GM12878 (cell line): ENCODE data around the gene KMO. TPM values are rescaled to one million over a fixed set of nuclear protein-coding genes. Genes with fewer than 3 reads are reported as not detected.

Experiments used
- ATF3 ChIP-seq: IDR thresholded peaks from 2 replicates; pipeline ENCODE4 v1.6.1; 2011; ENCODE audit warnings: low read depth, mild to moderate bottlenecking, low read length, moderate library complexity, borderline replicate concordance; ENCODE audit errors: extremely low read depth
- CEBPB ChIP-seq, 2 experiments: fragments of 150-350 bp in 1 of 2; IDR thresholded peaks; 2 replicates each; pipeline ENCODE4 v1.6.1; 2012 to 2014; ENCODE audit warnings: low read depth in 2 of 2, low read length in 2 of 2, borderline replicate concordance in 1 of 2, inconsistent platforms in 1 of 2
- DPF2 ChIP-seq: fragments of 450-650 bp; IDR thresholded peaks from 2 replicates; pipeline ENCODE4 v1.6.1; 2017; ENCODE audit warnings: mild to moderate bottlenecking
- E4F1 ChIP-seq: fragments of 450-650 bp; IDR thresholded peaks from 2 replicates; pipeline ENCODE4 v1.6.1; 2018; ENCODE audit warnings: borderline replicate concordance, mild to moderate bottlenecking; ENCODE audit not compliant: partially characterized antibody
- FOXM1 ChIP-seq: IDR thresholded peaks from 2 replicates; pipeline ENCODE4 v1.6.1; 2012; ENCODE audit warnings: low read depth, mild to moderate bottlenecking, inconsistent platforms, low read length, moderate library complexity
- IRF4 ChIP-seq: IDR thresholded peaks from 2 replicates; pipeline ENCODE4 v1.6.1; 2011; ENCODE audit warnings: low read depth, low read length
- LARP7 ChIP-seq: fragments of 450-650 bp; IDR thresholded peaks from 2 replicates; pipeline ENCODE4 v1.6.1; 2017; ENCODE audit warnings: mild to moderate bottlenecking
- MEF2B ChIP-seq: fragments of 450-650 bp; IDR thresholded peaks from 2 replicates; pipeline ENCODE4 v1.6.1; 2018; ENCODE audit warnings: mild to moderate bottlenecking, moderate library complexity; ENCODE audit not compliant: partially characterized antibody, poor library complexity, severe bottlenecking
- NBN ChIP-seq: fragments of 450-650 bp; IDR thresholded peaks from 2 replicates; pipeline ENCODE4 v1.6.1; 2016
- PML ChIP-seq: IDR thresholded peaks from 2 replicates; pipeline ENCODE4 v1.6.1; 2012; ENCODE audit warnings: low read length, inconsistent platforms
- POLR2A ChIP-seq: IDR thresholded peaks from 2 replicates; pipeline ENCODE4 v1.6.1; 2011; ENCODE audit warnings: low read depth, mild to moderate bottlenecking, low read length
- POU2F2 ChIP-seq: IDR thresholded peaks from 3 replicates; pipeline ENCODE4 v1.6.1; 2011; ENCODE audit warnings: low read depth, mild to moderate bottlenecking, low read length, borderline replicate concordance
- RB1 ChIP-seq: fragments of 450-650 bp; formaldehyde crosslinking; IDR thresholded peaks from 2 replicates; pipeline ENCODE4 v1.6.1; 2017; ENCODE audit warnings: mild to moderate bottlenecking, borderline replicate concordance
- SMAD1 ChIP-seq: fragments of 450-650 bp; IDR thresholded peaks from 2 replicates; pipeline ENCODE4 v1.6.1; 2018; ENCODE audit warnings: mild to moderate bottlenecking, low read depth; ENCODE audit not compliant: partially characterized antibody
- SP1 ChIP-seq: IDR thresholded peaks from one replicate; pipeline ENCODE4 v1.6.1; 2011; ENCODE audit warnings: low read depth, low read length
- SUZ12 ChIP-seq: fragments of 200-600 bp; sonication (generic); IDR thresholded peaks from one replicate; pipeline ENCODE4 v1.6.1; 2018; ENCODE audit warnings: antibody characterized with exemption, mild to moderate bottlenecking; ENCODE audit not compliant: unreplicated experiment
- TARDBP ChIP-seq: IDR thresholded peaks from 2 replicates; pipeline ENCODE4 v1.6.1; 2016; ENCODE audit warnings: borderline replicate concordance
- WRNIP1 ChIP-seq: IDR thresholded peaks from 2 replicates; pipeline ENCODE4 v1.6.1; 2011; ENCODE audit warnings: low read depth, low read length, improper control_type of control experiment, borderline replicate concordance
- ZNF24 ChIP-seq: fragments of 450-650 bp; IDR thresholded peaks from 2 replicates; pipeline ENCODE4 v1.6.1; 2017; ENCODE audit warnings: antibody characterized with exemption, mild to moderate bottlenecking
- ZNF384 ChIP-seq: IDR thresholded peaks from 2 replicates; pipeline ENCODE4 v1.6.1; 2012; ENCODE audit warnings: low read depth, mild to moderate bottlenecking, low read length, improper control_type of control experiment, borderline replicate concordance
- ZNF622 ChIP-seq: fragments of 450-650 bp; IDR thresholded peaks from 2 replicates; pipeline ENCODE4 v1.6.1; 2017; ENCODE audit warnings: mild to moderate bottlenecking, inconsistent platforms
- ZNF687 ChIP-seq: fragments of 450-650 bp; IDR thresholded peaks from 2 replicates; pipeline ENCODE4 v1.6.1; 2017; ENCODE audit warnings: mild to moderate bottlenecking, moderate library complexity
- polyA plus RNA-seq, 11 experiments: library from polyadenylated mRNA; depleted of rRNA in 4 of 11; unstranded in 6 of 11; stranded (reverse) in 5 of 11; fragments of >200 nt; fragmentation: Nextera tagmentation in 4 of 11; fragmentation: Illumina TruSeq in 1 of 11; extraction: Ambion mirVana in 4 of 11; extraction: Trizol in 1 of 11; gene quantifications; 1 replicate in 1 of 11; 2 replicates in 10 of 11; pipeline versions ENCODE4 v1.2.1 to v1.2.3, GENCODE V29; 2011 to 2016; ENCODE audit warnings: inconsistent platforms in 2 of 11, missing spikeins in 2 of 11, low read depth in 1 of 11
- total RNA-seq, 4 experiments: library from RNA; depleted of rRNA in 3 of 4; stranded (reverse); fragments of >200 nt in 3 of 4; fragmentation: Illumina TruSeq in 1 of 4; extraction: Trizol in 1 of 4; gene quantifications; 2 replicates each; pipeline versions ENCODE4 v1.2.1 to v1.2.3, GENCODE V29; 2013 to 2021
- TF ChIP-seq, protein P1 (sequence below), 3 experiments: IDR thresholded peaks in 2 of 3; conservative IDR thresholded peaks in 1 of 3; 2 replicates each; pipeline ENCODE4 v1.5.1; 2011; ENCODE audit warnings: low read depth in 3 of 3, low read length in 3 of 3, mild to moderate bottlenecking in 3 of 3, control low read depth in 2 of 3, moderate library complexity in 2 of 3, inconsistent platforms in 1 of 3, mixed read lengths in 1 of 3; ENCODE audit not compliant: control insufficient read depth in 2 of 3, insufficient read depth in 1 of 3; ENCODE audit errors: extremely low read depth in 1 of 3

The KMO gene
- total and polyA plus RNA-seq, 10 of the 15 experiments (the other 5 are each of a cell fraction or from before 2014, with no cell fraction given) = 0.68 to 5.9 (median 1.5) TPM

- TF ChIP-seq MEF2B (no peak), POLR2A (peak; percentile 96), TARDBP (no peak), SMAD1 (no peak), IRF4 (no peak), WRNIP1 (no peak), ATF3 (no peak), CEBPB (IDR thresholded peaks at IDR 0.05; ENCODE audit: borderline replicate concordance in 1 of 2, low read depth in 2 of 2, low read length in 2 of 2) (no peak), SUZ12 (no peak), ZNF24 (no peak), DPF2 (peak; percentile 63; the same call in 1 of the 2 replicates), LARP7 (0 out of 2 replicates have a peak, but pooled peaks have one; percentile 81), ZNF622 (no peak), POU2F2 (0 out of 3 replicates have a peak, but pooled peaks have one; percentile 7), ZNF384 (no peak), PML (peak; percentile 23), FOXM1 (no peak), NBN (0 out of 2 replicates have a peak, but pooled peaks have one; percentile 36), E4F1 (no peak), RB1 (peak; percentile 71; the same call in 1 of the 2 replicates), SP1 (peak; percentile 93), ZNF687 (peak; percentile 65; the same call in 1 of the 2 replicates)
- TF ChIP-seq, protein P1, sequence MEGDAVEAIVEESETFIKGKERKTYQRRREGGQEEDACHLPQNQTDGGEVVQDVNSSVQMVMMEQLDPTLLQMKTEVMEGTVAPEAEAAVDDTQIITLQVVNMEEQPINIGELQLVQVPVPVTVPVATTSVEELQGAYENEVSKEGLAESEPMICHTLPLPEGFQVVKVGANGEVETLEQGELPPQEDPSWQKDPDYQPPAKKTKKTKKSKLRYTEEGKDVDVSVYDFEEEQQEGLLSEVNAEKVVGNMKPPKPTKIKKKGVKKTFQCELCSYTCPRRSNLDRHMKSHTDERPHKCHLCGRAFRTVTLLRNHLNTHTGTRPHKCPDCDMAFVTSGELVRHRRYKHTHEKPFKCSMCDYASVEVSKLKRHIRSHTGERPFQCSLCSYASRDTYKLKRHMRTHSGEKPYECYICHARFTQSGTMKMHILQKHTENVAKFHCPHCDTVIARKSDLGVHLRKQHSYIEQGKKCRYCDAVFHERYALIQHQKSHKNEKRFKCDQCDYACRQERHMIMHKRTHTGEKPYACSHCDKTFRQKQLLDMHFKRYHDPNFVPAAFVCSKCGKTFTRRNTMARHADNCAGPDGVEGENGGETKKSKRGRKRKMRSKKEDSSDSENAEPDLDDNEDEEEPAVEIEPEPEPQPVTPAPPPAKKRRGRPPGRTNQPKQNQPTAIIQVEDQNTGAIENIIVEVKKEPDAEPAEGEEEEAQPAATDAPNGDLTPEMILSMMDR (IDR thresholded peaks at IDR 0.05 in 2 of 3, conservative IDR thresholded peaks at IDR 0.05 in 1 of 3; ENCODE audit: control insufficient read depth in 2 of 3, extremely low read depth in 1 of 3, insufficient read depth in 1 of 3, low read depth in 3 of 3, low read length in 3 of 3) = no peak
Observed at GRCh38 chr1:241519308-241520079, 12.7 kb upstream of the KMO start, which contains the start of gene FH (continued).
